HL-60 (cell line): ENCODE measurements around the gene CREBL2.

Source experiments
- CTCF ChIP-seq: IDR thresholded peaks from one replicate; pipeline ENCODE4 v1.5.1; 2011; ENCODE audit warnings: low read length, control low read depth, inconsistent platforms; ENCODE audit not compliant: insufficient read depth
- GABPA ChIP-seq: IDR thresholded peaks from 2 replicates; pipeline ENCODE4 v1.6.1; 2012; ENCODE audit warnings: low read depth
- POLR2AphosphoS5 ChIP-seq: IDR thresholded peaks from 2 replicates; pipeline ENCODE4 v1.6.1; 2012; ENCODE audit warnings: low read depth
- REST ChIP-seq: IDR thresholded peaks from 2 replicates; pipeline ENCODE4 v1.6.1; 2012; ENCODE audit warnings: low read depth; ENCODE audit not compliant: insufficient replicate concordance

- TF ChIP-seq POLR2AphosphoS5 (no peak), CTCF (no peak), GABPA (no peak), REST (no peak)
Observed at GRCh38 chr12:12624498-12624992, 12.9 kb downstream of the CREBL2 start.
